ENCODE data around the gene THSD7A. TPM values are rescaled to one million over a fixed set of nuclear protein-coding genes. Genes with fewer than 3 reads are reported as not detected.

THSD7A gene
- total RNA-seq, 4 donors from 2014 or later = 3.9 to 12.3 (median 5.9) TPM

- no peak for TF ChIP-seq CTCF (IDR thresholded peaks at IDR 0.05)
- ATAC-seq (ENCODE audit: low FRiP score) (peak; percentile 51), DNase-seq (ENCODE audit: low spot score) (no peak)
These were observed 752 bp downstream of the THSD7A start for GRCh38 chr7:11831156-11831735.

DNA sequence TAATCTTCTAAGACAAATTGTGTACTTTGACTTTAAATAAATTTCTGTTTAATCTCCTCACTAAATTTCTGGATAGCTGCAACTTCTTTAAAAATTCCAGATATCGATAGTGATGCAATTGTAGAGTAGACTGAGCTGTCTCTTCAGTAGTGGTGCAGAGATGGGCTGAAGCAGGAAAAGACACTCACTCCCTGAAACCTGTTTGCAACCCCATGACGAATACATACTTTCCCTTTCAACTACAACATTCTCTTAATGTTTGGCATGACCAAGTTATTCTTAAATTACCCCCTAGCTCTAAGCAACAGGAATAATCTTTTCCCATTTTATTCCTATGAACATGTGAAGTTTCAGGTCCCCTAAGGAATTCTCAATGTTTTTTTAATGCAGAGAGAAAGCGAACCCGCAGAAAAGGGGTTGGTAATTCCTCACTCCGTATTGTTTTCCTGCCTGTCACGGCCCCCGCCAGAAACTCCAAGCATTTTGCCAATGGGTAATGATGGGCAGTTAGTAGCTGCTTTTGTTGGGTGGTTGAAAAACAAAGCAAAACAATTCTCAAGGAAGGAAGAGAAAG lies 1.3 kb downstream of the THSD7A start:
- peak; percentile 45 for ATAC-seq (ENCODE audit: low FRiP score)
- TF ChIP-seq CTCF (IDR thresholded peaks at IDR 0.05) = no peak
- DNase-seq (ENCODE audit: low spot score) = no peak

GRCh38 chr7:11829954-11830353 lies 2.0 kb downstream of the THSD7A start:
- no peak for ATAC-seq (ENCODE audit: low FRiP score)
- DNase-seq (ENCODE audit: low spot score) = no peak
- TF ChIP-seq CTCF (IDR thresholded peaks at IDR 0.05) = no peak

GRCh38 chr7:11819947-11820346 lies 12.1 kb downstream of the THSD7A start:
- no peak for ATAC-seq (ENCODE audit: low FRiP score)
- DNase-seq (ENCODE audit: low spot score) = no peak
- TF ChIP-seq CTCF (IDR thresholded peaks at IDR 0.05) = no peak

GRCh38 chr7:11819271-11819670 lies 12.7 kb downstream of the THSD7A start:
- ATAC-seq (ENCODE audit: low FRiP score) = no peak
- no peak for TF ChIP-seq CTCF (IDR thresholded peaks at IDR 0.05)
- DNase-seq (ENCODE audit: low spot score) = no peak

- ATAC-seq (ENCODE audit: low FRiP score) = no peak
- DNase-seq (ENCODE audit: low spot score) = no peak
- no peak for TF ChIP-seq CTCF (IDR thresholded peaks at IDR 0.05)
These were observed 13.7 kb downstream of the THSD7A start for GRCh38 chr7:11818281-11818680.

DNA sequence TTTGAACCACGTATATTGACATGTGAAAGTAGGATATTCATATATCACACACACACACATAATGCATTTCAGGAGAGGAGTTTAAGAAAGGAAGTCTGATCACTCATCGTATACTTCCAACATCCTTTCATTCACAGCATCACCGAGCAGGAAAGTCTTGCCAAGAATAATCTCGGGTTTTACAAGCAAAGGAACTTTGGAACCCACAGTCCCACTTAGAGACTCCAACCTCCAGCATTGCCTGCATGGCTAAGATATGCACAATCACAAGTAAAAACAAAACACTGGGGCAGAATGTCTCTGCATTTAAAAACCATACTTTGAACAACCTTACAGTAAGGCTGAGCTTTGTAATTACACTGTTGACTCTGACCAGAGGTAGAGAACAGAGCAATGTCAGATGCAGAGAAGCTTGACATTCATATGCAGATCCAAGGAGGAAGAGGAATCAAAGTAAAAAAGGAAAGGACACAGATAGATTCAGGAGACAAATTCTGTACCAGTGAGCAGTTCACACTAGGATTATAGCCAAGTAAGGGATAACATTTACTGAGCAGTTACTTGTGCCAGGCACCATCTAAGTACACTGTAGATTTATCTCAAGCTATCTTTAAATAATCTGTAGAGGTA lies 14.8 kb downstream of the THSD7A start:
- DNase-seq (ENCODE audit: low spot score) = no peak
- TF ChIP-seq CTCF (IDR thresholded peaks at IDR 0.05) = no peak
- no peak for ATAC-seq (ENCODE audit: low FRiP score)
